Endothelial cell of umbilical vein (primary cell): Measurements from ENCODE around the gene SAFB. TPM values are rescaled to one million over a fixed set of nuclear protein-coding genes. Genes with fewer than 3 reads are reported as not detected.

Experiments used
- BruUV-seq: library from RNA; stranded (reverse); fragments of 400-500 nt; replicated peaks from 2 replicates; lab custom pipeline; 2021; lab: Mats Ljungman, UMichigan
- CTCF ChIA-PET: fragments of 300-600, 350-600 bp; sonication (Branson Sonifier 250); formaldehyde crosslinking; loops from one replicate; lab custom pipeline; 2021; ENCODE audit warnings: antibody characterized with exemption, inconsistent platforms; lab: Charles Lee
- POLR2A ChIA-PET: fragments of 300-600, 350-600 bp; sonication (Branson Sonifier 250); formaldehyde crosslinking; loops from one replicate; lab custom pipeline; 2021; ENCODE audit warnings: antibody characterized with exemption, inconsistent platforms; lab: Charles Lee
- DNase-seq: peaks from one replicate; pipeline ENCODE4 v3.0.0-alpha.2; 2011; ENCODE audit warnings: low read depth, low spot score
- FAIRE-seq: peaks from 2 replicates; lab custom pipeline; 2011; peaks lifted over from hg19 to GRCh38; lab: Jason Lieb, UNC
- H2AFZ ChIP-seq: 2 replicates; pipeline ENCODE4 v1.6.0; 2012; ENCODE audit warnings: low read depth, low read length, control low read depth, inconsistent platforms
- H3K27ac ChIP-seq: 2 replicates; pipeline ENCODE4 v1.5.1; 2011; ENCODE audit warnings: low read depth, mild to moderate bottlenecking, control low read depth, low read length, moderate library complexity; ENCODE audit not compliant: insufficient read depth
- H3K27me3 ChIP-seq, 2 experiments: 2 replicates each; pipeline versions ENCODE4 v1.6.0 to v1.6.1; 2011; ENCODE audit warnings: low read length in 2 of 2, mixed read lengths in 1 of 2; ENCODE audit not compliant: control insufficient read depth in 2 of 2, insufficient read depth in 2 of 2
- H3K36me3 ChIP-seq, 2 experiments: 2 replicates in 1 of 2; 3 replicates in 1 of 2; pipeline ENCODE4 v1.5.1; 2011; ENCODE audit warnings: low read length in 2 of 2, mild to moderate bottlenecking in 1 of 2, moderate library complexity in 1 of 2; ENCODE audit not compliant: control insufficient read depth in 2 of 2, insufficient read depth in 2 of 2; ENCODE audit errors: extremely low read depth in 1 of 2
- H3K4me1 ChIP-seq: 3 replicates; pipeline ENCODE4 v1.5.1; 2011; ENCODE audit warnings: mild to moderate bottlenecking, low read length; ENCODE audit not compliant: control insufficient read depth, insufficient read depth; ENCODE audit errors: extremely low read depth
- H3K4me2 ChIP-seq: 2 replicates; pipeline ENCODE4 v1.6.1; 2011; ENCODE audit warnings: low read length, control low read depth, mixed read lengths; ENCODE audit not compliant: insufficient read depth
- H3K4me3 ChIP-seq, 3 experiments: fragments of 200-600 bp in 1 of 3; sonication (generic), shearing (Covaris generic) in 1 of 3; replicated peaks in 1 of 3; 2 replicates each; pipeline ENCODE4 v1.5.1; 2011 to 2016; ENCODE audit warnings: control low read depth in 3 of 3, low read length in 3 of 3, mild to moderate bottlenecking in 2 of 3, inconsistent platforms in 1 of 3, low read depth in 1 of 3, moderate library complexity in 1 of 3; ENCODE audit not compliant: insufficient read depth in 1 of 3
- H3K79me2 ChIP-seq: 2 replicates; pipeline ENCODE4 v1.6.0; 2012; ENCODE audit warnings: low read length, inconsistent platforms; ENCODE audit not compliant: control insufficient read depth, insufficient read depth
- H3K9ac ChIP-seq: replicated peaks from 2 replicates; pipeline ENCODE3; 2011; ENCODE audit warnings: low read length, control low read depth; ENCODE audit not compliant: insufficient read depth; ENCODE audit errors: extremely low read depth
- H3K9me1 ChIP-seq: replicated peaks from 3 replicates; pipeline ENCODE4 v1.6.0; 2011; ENCODE audit warnings: mild to moderate bottlenecking, low read length; ENCODE audit not compliant: control insufficient read depth, insufficient read depth; ENCODE audit errors: extremely low read depth
- H3K9me3 ChIP-seq: replicated peaks from 2 replicates; pipeline ENCODE4 v1.5.1; 2012; ENCODE audit warnings: low read length, inconsistent platforms; ENCODE audit not compliant: control insufficient read depth, insufficient read depth
- H4K20me1 ChIP-seq: replicated peaks from 2 replicates; pipeline ENCODE3; 2011; ENCODE audit warnings: mild to moderate bottlenecking, low read length; ENCODE audit not compliant: control insufficient read depth, insufficient read depth; ENCODE audit errors: extremely low read depth
- EZH2 ChIP-seq: IDR thresholded peaks from 2 replicates; pipeline ENCODE4 v1.6.1; 2012; ENCODE audit warnings: borderline replicate concordance, low read depth, mild to moderate bottlenecking, moderate library complexity, low read length, inconsistent platforms; ENCODE audit not compliant: severe bottlenecking
- FOS ChIP-seq: IDR thresholded peaks from 2 replicates; pipeline ENCODE4 v1.6.1; 2011; ENCODE audit warnings: mild to moderate bottlenecking, low read length, moderate library complexity, borderline replicate concordance; ENCODE audit not compliant: insufficient read depth
- GATA2 ChIP-seq: IDR thresholded peaks from 2 replicates; pipeline ENCODE4 v1.7.0; 2011; ENCODE audit warnings: low read depth, mild to moderate bottlenecking, moderate library complexity, mixed read lengths, low read length; ENCODE audit not compliant: insufficient read length, insufficient read depth
- JUN ChIP-seq: IDR thresholded peaks from 2 replicates; pipeline ENCODE4 v1.6.1; 2011; ENCODE audit warnings: borderline replicate concordance, low read depth; ENCODE audit not compliant: insufficient read length, insufficient read depth
- MYC ChIP-seq: IDR thresholded peaks from one replicate; pipeline ENCODE4 v1.6.1; 2011; ENCODE audit warnings: mild to moderate bottlenecking, low read depth, low read length
- POLR2A ChIP-seq: IDR thresholded peaks from 2 replicates; pipeline ENCODE4 v1.6.1; 2012; ENCODE audit warnings: low read depth, mild to moderate bottlenecking, control low read depth, low read length
- POLR2AphosphoS5 ChIP-seq: IDR thresholded peaks from 2 replicates; pipeline ENCODE4 v1.6.1; 2012; ENCODE audit warnings: low read depth, mild to moderate bottlenecking, control low read depth, low read length, moderate library complexity; ENCODE audit not compliant: insufficient read depth
- dilution Hi-C: fragments of 300-500 bp; cut with MboI; formaldehyde crosslinking; loops from one replicate; pipeline ENCODE4 v1.15.0; 2019; ENCODE audit warnings: low sequenced_read_pairs; ENCODE audit not compliant: extremely low pct_ligation_motif_present
- intact Hi-C: fragments of 100-400 bp; cut with micrococcal nuclease; formaldehyde crosslinking; loops from one replicate; pipeline ENCODE4 v1.10.0; 2022
- polyA plus RNA-seq, 4 experiments: library from polyadenylated mRNA; depleted of rRNA in 3 of 4; stranded (reverse) in 3 of 4; unstranded in 1 of 4; fragments of >200 nt; gene quantifications; 2 replicates each; pipeline versions ENCODE4 v1.2.1 to v1.2.3, GENCODE V29; 2011 to 2012; ENCODE audit warnings: missing spikeins in 1 of 4
- total RNA-seq: library from RNA; stranded (reverse); gene quantifications from 2 replicates; pipeline ENCODE4 v1.2.3, GENCODE V29; 2021
- TF ChIP-seq, protein P1 (sequence below): IDR thresholded peaks from 2 replicates; pipeline ENCODE4 v1.6.1; 2011; ENCODE audit not compliant: insufficient read depth, insufficient read length
- TF ChIP-seq, protein P2 (sequence below), 2 donors: IDR thresholded peaks; 1 replicate in 1 of 2; 2 replicates in 1 of 2; pipeline ENCODE4 v1.5.1; 2011; ENCODE audit warnings: low read length in 2 of 2, mild to moderate bottlenecking in 2 of 2, moderate library complexity in 2 of 2, control low read depth in 1 of 2, inconsistent platforms in 1 of 2, low read depth in 1 of 2; ENCODE audit not compliant: insufficient read depth in 1 of 2; ENCODE audit errors: extremely low read depth in 1 of 2

The SAFB gene
- total and polyA plus RNA-seq, 2 donors (not counting 3 experiments of a cell fraction or from before 2014, with no cell fraction given): 44.7 to 109 TPM

DNA sequence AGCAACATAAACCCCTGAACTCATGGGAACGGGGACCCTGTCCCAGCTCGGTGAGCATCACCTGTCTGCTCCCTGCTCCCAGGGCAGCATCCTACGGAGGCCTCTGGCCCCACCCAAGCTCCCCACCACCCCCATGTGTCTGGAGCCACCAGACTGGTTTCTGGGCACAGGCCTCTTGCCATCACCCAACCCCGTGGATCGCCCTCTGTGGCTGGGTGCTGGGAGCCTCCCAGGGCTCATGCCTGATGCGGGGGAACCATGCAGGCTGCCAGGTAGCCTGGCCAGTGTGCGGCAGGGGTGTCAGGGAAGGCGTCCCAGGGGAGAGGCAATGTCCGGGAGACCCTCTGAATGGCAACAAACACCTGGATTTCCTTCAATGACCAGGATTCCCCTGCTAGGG is 54.7 kb downstream of the SAFB start:
- no peak overlapping the region for H3K27ac ChIP-seq
- H3K4me3 ChIP-seq: no peak overlapping the region
- no peaks in the 10 kb centered on the region for H4K20me1 ChIP-seq
- BruUV-seq: no TSS peak
- no peak for FAIRE-seq
- DNase-seq: no peak
- H3K9me1 ChIP-seq: no peaks in the 10 kb centered on the region
- ChIA-PET CTCF (interaction anchor here (1.1 kb wide), 1 partner anchor 9 kb away, joined by 4 read pairs; no protein-coding TSS in a partner anchor), POLR2A (no interaction called here)
- no peak overlapping the region for H3K4me2 ChIP-seq
- H3K27me3 ChIP-seq: no peaks in the 10 kb centered on the region
- H2AFZ ChIP-seq: no peak overlapping the region
- peaks cover 0 to 5% of the 10 kb centered on the region in 2 experiments for H3K36me3 ChIP-seq
- dilution Hi-C loops (no loop called here), intact Hi-C loops (no loop called here)
- TF ChIP-seq MYC: no peak
- TF ChIP-seq EZH2: no peak
- TF ChIP-seq, protein P1, sequence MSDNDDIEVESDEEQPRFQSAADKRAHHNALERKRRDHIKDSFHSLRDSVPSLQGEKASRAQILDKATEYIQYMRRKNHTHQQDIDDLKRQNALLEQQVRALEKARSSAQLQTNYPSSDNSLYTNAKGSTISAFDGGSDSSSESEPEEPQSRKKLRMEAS: no peak
- TF ChIP-seq POLR2AphosphoS5: no peak
- TF ChIP-seq FOS: no peak
- TF ChIP-seq, protein P2, sequence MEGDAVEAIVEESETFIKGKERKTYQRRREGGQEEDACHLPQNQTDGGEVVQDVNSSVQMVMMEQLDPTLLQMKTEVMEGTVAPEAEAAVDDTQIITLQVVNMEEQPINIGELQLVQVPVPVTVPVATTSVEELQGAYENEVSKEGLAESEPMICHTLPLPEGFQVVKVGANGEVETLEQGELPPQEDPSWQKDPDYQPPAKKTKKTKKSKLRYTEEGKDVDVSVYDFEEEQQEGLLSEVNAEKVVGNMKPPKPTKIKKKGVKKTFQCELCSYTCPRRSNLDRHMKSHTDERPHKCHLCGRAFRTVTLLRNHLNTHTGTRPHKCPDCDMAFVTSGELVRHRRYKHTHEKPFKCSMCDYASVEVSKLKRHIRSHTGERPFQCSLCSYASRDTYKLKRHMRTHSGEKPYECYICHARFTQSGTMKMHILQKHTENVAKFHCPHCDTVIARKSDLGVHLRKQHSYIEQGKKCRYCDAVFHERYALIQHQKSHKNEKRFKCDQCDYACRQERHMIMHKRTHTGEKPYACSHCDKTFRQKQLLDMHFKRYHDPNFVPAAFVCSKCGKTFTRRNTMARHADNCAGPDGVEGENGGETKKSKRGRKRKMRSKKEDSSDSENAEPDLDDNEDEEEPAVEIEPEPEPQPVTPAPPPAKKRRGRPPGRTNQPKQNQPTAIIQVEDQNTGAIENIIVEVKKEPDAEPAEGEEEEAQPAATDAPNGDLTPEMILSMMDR (IDR thresholded peaks at IDR 0.05; ENCODE audit: extremely low read depth in 1 of 2, insufficient read depth in 1 of 2, low read depth in 1 of 2, low read length in 2 of 2): no peak
- no peak for TF ChIP-seq GATA2
- TF ChIP-seq JUN: no peak
- TF ChIP-seq POLR2A: no peak
- H3K79me2 ChIP-seq: peaks cover 9% of the 10 kb centered on the region
- H3K9me3 ChIP-seq: no peaks in the 10 kb centered on the region
- no peak overlapping the region for H3K9ac ChIP-seq
- peaks cover 10% of the 10 kb centered on the region for H3K4me1 ChIP-seq
